GM19025 (cell line): ENCODE results near the gene MAN1A2.
A peak's percentile ranks its signal among the peaks of the same experiment; 100 is the strongest.

Source experiments
- ATAC-seq: cut with Tn5 transposase; IDR thresholded peaks from one replicate; pipeline ENCODE4 v1.9.1; 2021; ENCODE audit warnings: mild to moderate bottlenecking, low read depth, moderate library complexity; ENCODE audit not compliant: unreplicated experiment

MAN1A2 gene

DNA sequence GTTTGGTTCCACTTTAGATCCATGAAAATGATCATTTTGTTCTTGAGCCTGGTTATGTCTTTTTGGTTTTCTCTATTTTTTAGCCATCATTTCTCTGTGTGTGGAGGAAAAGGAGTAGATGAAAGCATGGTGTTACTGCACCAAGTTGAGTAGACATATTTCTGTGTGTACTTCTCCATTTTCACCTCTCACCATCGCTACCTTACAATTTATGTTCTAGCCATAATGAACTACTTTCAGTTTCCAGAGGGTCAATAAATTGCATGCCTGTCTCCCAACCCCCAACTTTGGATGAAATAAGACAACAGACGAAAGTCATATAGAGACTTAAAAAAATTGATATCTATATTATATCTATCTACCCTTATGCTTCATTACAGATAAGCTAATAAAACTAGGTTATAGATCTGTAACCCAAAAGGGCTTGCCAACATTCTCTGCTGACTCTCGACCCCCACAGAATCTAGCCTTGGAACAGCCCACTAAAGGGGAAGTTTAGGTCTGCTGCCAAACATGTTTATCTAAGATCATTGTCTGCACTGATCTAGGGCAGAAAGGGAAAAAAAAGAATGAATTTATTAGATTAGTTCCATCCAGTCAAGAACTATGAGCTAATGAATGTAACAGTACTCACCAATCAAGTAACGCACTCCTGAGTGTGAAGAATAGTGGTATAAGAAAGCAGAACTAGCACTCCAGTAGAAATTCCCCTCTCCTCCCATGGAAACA, 7.5 kb upstream of the MAN1A2 start:
- ATAC-seq, result no peak

GRCh38 chr1:117362986-117363385, 4.3 kb upstream of the MAN1A2 start:
- no peak for ATAC-seq

GRCh38 chr1:117363571-117364048, 3.6 kb upstream of the MAN1A2 start:
- no peak for ATAC-seq

GRCh38 chr1:117364240-117364639, 3.0 kb upstream of the MAN1A2 start:
- no peak for ATAC-seq

GRCh38 chr1:117365350-117366176, 1.7 kb upstream of the MAN1A2 start:
- ATAC-seq, result no peak

DNA sequence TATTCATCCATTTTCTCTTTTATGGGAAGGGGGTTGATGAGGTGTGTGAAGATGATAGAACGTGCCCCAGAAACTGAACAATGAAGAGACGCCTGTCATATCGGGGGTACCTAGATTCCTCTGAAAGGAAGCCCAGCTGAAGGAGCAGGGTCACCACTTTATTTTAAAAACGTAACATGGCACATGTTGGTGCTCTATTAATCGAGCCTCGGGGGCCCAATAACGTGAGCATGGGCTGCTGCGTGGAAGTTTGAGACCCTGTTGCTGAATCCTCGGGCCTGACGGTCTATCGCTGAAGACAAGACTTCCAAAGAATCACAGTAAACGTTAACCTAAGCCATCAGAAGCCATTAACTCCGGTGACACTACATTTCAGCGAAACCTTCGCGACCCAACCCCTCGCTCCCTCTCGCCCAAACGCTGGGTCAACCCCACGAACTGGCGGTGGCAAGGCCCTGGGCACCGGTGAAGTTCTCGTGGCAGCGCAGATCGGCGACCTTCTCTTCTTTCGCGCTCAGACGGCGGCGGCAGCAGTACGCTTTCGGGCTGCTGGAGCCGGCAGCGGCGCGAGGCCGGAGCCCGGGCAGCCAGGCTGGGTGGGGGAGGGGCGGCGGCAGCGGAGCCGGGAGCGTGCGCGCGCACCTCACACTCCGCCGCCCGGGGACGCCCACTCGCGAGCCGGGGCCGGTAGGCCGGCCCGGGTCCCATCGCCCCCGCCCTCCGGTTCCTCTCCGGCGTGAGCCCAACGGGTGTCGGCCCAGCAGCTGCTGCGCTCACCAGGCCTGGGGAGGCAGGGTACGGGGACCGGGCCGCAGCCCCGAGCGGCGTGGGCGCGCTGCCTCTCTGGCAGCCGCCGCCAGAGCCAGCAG, 838 bp upstream of the MAN1A2 start:
- peak; percentile 50 for ATAC-seq

DNA sequence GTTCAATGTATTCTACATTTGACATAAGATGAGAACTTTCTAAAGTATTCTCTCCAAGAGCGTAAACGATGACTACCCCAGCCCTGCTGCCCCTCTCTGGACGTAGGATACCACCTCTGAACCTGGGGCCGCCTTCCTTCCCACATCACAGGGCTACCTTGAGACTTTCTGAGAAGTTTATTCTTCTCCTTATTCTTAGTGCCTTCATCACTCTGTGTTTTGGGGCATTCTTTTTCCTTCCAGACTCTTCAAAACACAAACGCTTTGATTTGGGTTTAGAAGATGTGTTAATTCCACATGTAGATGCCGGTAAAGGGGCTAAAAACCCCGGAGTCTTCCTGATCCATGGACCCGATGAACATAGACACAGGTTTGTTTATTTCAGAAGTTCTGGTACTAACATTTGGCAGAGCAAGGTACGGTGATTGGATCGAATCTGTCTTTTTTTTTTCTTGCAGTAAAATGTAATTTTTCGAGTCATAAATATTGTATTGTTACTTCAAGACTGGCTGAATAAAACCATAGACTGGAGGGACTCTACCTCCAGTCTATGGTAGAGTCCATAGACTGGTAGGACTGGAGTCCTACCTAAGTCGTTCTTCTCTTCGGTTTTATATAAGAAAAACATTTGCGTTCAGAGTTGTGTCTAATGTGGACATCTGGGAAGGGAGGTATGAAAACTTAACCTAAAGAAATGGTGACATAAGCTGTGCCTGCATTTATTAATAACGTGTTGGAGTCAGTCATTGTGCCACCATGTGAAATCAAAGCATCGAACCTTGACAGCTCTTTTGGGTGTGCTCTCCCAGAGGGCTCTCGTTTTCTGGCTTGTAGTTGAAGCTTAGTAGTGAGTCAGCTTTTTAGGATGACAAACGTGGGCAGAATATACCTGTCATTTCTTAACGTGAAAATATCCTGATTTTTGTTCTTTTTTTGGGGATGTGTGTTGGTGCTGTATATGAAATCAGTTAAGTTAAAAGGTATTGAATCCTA, 1.2 kb downstream of the MAN1A2 start:
- no peak for ATAC-seq

DNA sequence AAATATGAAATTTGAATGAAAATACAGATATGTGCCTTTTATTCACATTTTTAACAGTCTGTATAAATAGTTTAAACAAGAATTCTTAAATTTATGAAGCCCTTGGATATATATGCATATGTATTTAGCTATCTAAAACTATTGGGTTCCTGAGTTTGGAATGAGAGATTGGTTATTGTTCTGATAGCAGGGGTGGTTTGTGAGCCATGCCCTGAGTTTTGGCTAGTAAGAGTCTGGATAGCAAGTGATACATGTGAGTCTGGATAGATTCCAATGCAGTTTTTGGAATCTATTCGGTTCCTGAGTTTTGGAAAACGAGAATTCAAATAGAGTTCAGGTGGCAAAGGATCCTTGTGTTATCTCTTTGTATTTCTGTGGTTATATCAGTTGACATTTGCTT, 2.8 kb downstream of the MAN1A2 start:
- no peak for ATAC-seq

DNA sequence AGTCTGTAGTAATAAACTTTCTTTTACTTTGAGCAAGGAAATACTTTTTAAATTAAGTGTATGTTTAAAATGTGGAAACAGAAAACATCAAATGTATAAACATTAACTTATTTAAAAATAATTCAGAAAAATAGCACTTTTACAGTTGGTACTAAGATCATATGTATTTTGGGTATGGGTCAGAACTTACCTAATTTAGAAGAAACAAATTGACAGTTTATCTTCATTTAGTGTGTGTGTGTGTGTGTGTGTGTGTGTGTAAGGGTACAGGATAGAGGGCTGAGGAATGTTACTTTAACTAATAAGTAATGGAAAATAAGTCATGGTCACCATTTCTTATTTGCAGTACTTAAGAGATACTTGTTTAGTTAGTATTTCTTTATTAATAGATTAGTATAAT, 3.3 kb downstream of the MAN1A2 start:
- ATAC-seq, result no peak

GRCh38 chr1:117371441-117372151, 4.3 kb downstream of the MAN1A2 start:
- no peak for ATAC-seq

DNA sequence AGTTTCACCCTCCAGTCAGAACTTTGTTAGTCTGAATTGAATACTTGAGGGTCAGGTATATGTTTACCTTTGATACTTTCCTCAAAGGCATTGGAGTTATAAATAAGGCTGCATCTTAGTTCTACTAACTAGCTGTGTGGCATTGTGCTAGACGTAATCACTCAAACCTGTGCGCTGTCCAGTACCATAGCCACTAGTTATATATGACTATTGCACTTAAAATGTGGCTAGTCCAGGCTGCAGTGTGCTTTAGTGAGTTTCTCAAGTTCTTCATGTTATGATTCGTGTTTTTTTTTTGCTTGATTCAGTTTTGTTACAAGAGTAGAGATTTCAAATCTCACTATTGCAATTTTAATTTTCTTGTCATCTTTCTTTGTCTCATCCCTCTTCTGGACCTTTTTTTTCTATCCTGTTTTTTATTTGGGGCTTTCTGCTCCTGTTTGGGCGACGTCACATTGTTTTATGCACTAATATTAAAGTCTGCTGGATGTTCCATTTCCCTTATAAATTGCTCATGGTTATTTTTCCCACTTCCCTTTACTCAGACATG, 5.7 kb downstream of the MAN1A2 start:
- ATAC-seq, result no peak

DNA sequence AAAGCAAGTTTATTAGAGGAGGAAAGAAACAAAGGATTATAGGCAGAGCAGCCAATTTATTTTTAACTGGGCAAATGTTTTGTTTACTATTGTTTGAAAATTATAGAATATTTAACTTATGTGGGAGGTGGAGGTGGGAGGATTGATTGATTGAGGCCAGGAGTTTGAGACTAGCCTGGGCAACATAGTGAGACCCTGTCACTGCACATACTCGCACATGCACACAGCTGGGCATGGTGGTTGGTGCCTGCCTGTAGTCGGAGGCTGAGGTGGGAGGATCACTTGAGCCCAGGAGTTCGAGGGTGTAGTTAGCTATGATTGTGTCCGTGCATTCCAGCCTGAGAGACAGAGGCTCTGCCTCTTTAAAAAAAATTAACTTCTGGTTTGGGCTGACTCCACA, 6.7 kb downstream of the MAN1A2 start:
- ATAC-seq, result no peak

DNA sequence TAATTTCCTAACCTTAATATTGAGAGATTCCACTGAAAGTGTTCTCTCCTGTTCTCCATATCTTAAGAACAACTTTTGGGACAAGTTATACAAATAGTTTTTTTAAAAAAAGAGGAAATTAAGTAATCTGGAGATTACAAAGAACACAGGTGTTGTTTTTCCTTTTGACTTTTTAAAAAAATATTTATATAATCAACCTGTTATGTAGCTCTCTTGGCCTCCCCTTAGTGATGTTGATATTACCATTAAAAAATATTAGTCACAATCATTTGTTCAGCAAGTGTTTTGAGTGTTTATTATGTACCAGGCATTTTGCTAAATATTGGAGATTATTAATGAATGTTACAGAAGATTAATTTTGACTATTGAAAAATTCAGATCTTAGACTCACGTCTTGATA, 8.1 kb downstream of the MAN1A2 start:
- ATAC-seq, result no peak

DNA sequence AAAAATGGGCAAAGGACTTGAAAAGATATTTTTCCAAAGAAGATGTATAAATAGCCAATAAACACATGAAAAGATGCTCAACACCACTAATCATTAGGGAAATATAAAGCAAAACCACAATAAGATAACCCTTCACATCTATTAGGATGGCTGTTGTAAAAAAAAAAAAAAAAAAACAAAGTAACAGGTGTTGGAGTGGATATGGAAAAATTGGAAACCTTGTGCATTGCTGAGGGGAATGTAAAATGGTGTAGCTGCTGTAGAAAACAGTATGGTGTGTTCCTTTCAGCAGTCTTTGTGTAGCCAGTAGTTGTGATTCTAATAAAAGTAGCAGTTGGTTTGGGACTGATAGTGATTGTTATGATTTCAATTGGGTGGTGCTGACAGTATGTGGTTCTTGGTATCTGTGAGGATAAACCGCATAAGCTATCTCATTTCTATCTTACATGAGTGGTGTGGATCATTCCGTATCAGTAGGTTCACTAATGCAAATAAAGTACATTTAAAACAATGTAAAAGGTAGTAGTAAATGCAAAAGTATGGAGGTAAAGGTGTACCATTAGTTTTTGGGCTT, 19.9 kb downstream of the MAN1A2 start:
- ATAC-seq, result no peak

GRCh38 chr1:117388328-117388727, 21.1 kb downstream of the MAN1A2 start:
- no peak for ATAC-seq

- ATAC-seq, result no peak
These were observed 22.0 kb downstream of the MAN1A2 start for GRCh38 chr1:117389284-117389683.

DNA sequence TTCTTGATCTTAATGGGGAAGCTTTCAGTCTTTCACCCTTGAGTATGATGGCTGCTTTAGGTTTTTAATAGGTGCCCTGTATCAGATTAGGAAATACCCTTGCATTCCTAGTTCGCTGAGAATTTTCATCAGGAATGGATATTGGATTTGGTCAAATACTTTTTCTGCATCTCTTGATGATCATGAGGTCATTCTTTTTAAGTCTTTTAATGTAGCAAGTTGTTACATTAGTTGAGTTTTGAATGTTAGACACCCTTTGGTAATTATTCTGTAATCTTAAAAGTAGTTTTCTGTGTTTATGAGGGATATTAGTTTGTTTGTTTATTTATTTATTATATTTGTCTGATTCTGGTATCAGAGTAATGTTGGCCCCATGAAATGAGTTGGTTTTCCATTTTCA, 22.5 kb downstream of the MAN1A2 start:
- ATAC-seq, result no peak

- no peak for ATAC-seq
These were observed 25.5 kb downstream of the MAN1A2 start for GRCh38 chr1:117392771-117393170.
